HG03097 (cell line): ENCODE results near the gene COG5.
"Not testable (repeated sequence)": the region's sequence is repeated elsewhere in the genome, so short reads cannot be mapped to it uniquely, and the experiment has no call there.

Experiments
- ATAC-seq: cut with Tn5 transposase; IDR thresholded peaks from one replicate; pipeline ENCODE4 v1.9.1; 2021; ENCODE audit not compliant: unreplicated experiment, low FRiP score

The COG5 gene

GRCh38 chr7:107580716-107581383, 17.1 kb upstream of the COG5 start:
- no peak for ATAC-seq

- peak; percentile 87 for ATAC-seq
Observed at GRCh38 chr7:107579885-107580715, 16.4 kb upstream of the COG5 start, which contains the start of gene BCAP29. Gene BCAP29, plus strand, starts transcription at chr7:107580246. Its CDS starts 527 bp downstream, at chr7:107580773.

- no peak for ATAC-seq
Observed at GRCh38 chr7:107579554-107579884, 15.8 kb upstream of the COG5 start.

GRCh38 chr7:107573537-107573936, 9.8 kb upstream of the COG5 start:
- no peak for ATAC-seq

- no peak for ATAC-seq
Observed at GRCh38 chr7:107570298-107570697, 6.6 kb upstream of the COG5 start.

- no peak for ATAC-seq
Observed at GRCh38 chr7:107564553-107565298, 1.0 kb upstream of the COG5 start.

- ATAC-seq: peak; percentile 46
Observed at GRCh38 chr7:107563081-107563774, 492 bp downstream of the COG5 start.

GRCh38 chr7:107560898-107561516, 2.7 kb downstream of the COG5 start:
- no peak for ATAC-seq

GRCh38 chr7:107559864-107560263, 3.9 kb downstream of the COG5 start:
- ATAC-seq: no peak

- no peak for ATAC-seq
Observed at GRCh38 chr7:107555893-107556292, 7.8 kb downstream of the COG5 start.

- no peak for ATAC-seq
Observed at GRCh38 chr7:107551936-107552335, 11.8 kb downstream of the COG5 start.

- no peak for ATAC-seq
Observed at GRCh38 chr7:107544848-107545591, 18.7 kb downstream of the COG5 start.

- no peak for ATAC-seq
Observed at GRCh38 chr7:107543338-107543993, 20.3 kb downstream of the COG5 start.

GRCh38 chr7:107538001-107538400, 25.7 kb downstream of the COG5 start:
- no peak for ATAC-seq

- ATAC-seq: not testable (repeated sequence)
Observed at GRCh38 chr7:107537228-107537627, 26.5 kb downstream of the COG5 start.

- no peak for ATAC-seq
Observed at GRCh38 chr7:107534139-107534538, 29.6 kb downstream of the COG5 start.

- ATAC-seq: no peak
Observed at GRCh38 chr7:107530751-107531150, 33.0 kb downstream of the COG5 start.

GRCh38 chr7:107528461-107528860, 35.3 kb downstream of the COG5 start:
- no peak for ATAC-seq

- no peak for ATAC-seq
Observed at GRCh38 chr7:107527196-107527595, 36.5 kb downstream of the COG5 start.
